ENCODE data around the gene KRT38.

KRT38 gene

GRCh38 chr17:41440531-41441033 lies at the start of gene KRT38:
TSS of gene KRT38 (minus strand) at chr17:41440983. CDS start at chr17:41440921, 62 bp downstream.
- no peak for DNase-seq

- no peak for DNase-seq
These were observed 48.7 kb upstream of the KRT38 start, which contains the start of gene KRT36 for GRCh38 chr17:41489531-41489930. TSS of gene KRT36 (minus strand) at chr17:41489910. CDS start at chr17:41489864, 46 bp downstream.

GRCh38 chr17:41486809-41487530 lies 46.2 kb upstream of the KRT38 start:
- no peak for DNase-seq

GRCh38 chr17:41486316-41486715 lies 45.5 kb upstream of the KRT38 start:
- DNase-seq = no peak

- DNase-seq = no peak
These were observed 44.4 kb upstream of the KRT38 start for GRCh38 chr17:41484920-41485904.

GRCh38 chr17:41483991-41484826 lies 43.4 kb upstream of the KRT38 start:
- no peak for DNase-seq

GRCh38 chr17:41483531-41483930 lies 42.7 kb upstream of the KRT38 start:
- no peak for DNase-seq

GRCh38 chr17:41481036-41481435 lies 40.3 kb upstream of the KRT38 start, which contains the start of gene KRT35:
TSS of gene KRT35 (minus strand) at chr17:41481151. CDS start at chr17:41481097, 54 bp downstream.
- DNase-seq = no peak

- no peak for DNase-seq
These were observed 39.8 kb upstream of the KRT38 start for GRCh38 chr17:41480581-41480980.

- no peak for DNase-seq
These were observed 39.4 kb upstream of the KRT38 start for GRCh38 chr17:41480136-41480535.

GRCh38 chr17:41478237-41478636 lies 37.5 kb upstream of the KRT38 start:
- no peak for DNase-seq

- no peak for DNase-seq
These were observed 36.4 kb upstream of the KRT38 start for GRCh38 chr17:41476866-41477815.

GRCh38 chr17:41475421-41475820 lies 34.6 kb upstream of the KRT38 start:
- DNase-seq = no peak

GRCh38 chr17:41474863-41475262 lies 34.1 kb upstream of the KRT38 start:
- DNase-seq = no peak

GRCh38 chr17:41468346-41468745 lies 27.6 kb upstream of the KRT38 start:
- DNase-seq = no peak

- DNase-seq = no peak
These were observed 26.8 kb upstream of the KRT38 start for GRCh38 chr17:41467561-41467960.

- no peak for DNase-seq
These were observed 26.2 kb upstream of the KRT38 start, which contains the start of gene KRT32 for GRCh38 chr17:41466988-41467387. TSS of gene KRT32 (minus strand) at chr17:41467386. CDS start at chr17:41467325, 61 bp downstream.

GRCh38 chr17:41464682-41465081 lies 23.9 kb upstream of the KRT38 start:
- no peak for DNase-seq

- DNase-seq = no peak
These were observed 23.4 kb upstream of the KRT38 start for GRCh38 chr17:41464173-41464572.

GRCh38 chr17:41463746-41464145 lies 23.0 kb upstream of the KRT38 start:
- DNase-seq = no peak

GRCh38 chr17:41462705-41463104 lies 21.9 kb upstream of the KRT38 start:
- DNase-seq = no peak

All from activated CD4-positive, alpha-beta T cell treated with anti-CD3 and anti-CD28 coated beads for 1 hour (primary cell).